ENCODE measurements around the gene ATAD3A. TPM values are rescaled to one million over a fixed set of nuclear protein-coding genes. Genes with fewer than 3 reads are reported as not detected.

ATAD3A gene
- total and polyA plus RNA-seq, 2 donors (not counting 1 experiment from before 2014, with no cell fraction given): 12.5 to 18.0 TPM

- Histone ChIP-seq H3K27ac (ENCODE audit: insufficient read depth, low read length) (peak overlapping the region; percentile 0), H4K20me1 (ENCODE audit: control insufficient read depth, extremely low read depth, insufficient read depth, low read length) (no peaks in the 10 kb centered on the region), H3K27me3 (ENCODE audit: control insufficient read depth, insufficient read depth, low read length) (no peaks in the 10 kb centered on the region), H3K4me2 (ENCODE audit: extremely low read depth, insufficient read depth, low read length) (no peak overlapping the region), H3K79me2 (ENCODE audit: control insufficient read depth, insufficient read depth, low read length) (peaks cover 28% of the 10 kb centered on the region), H2AFZ (ENCODE audit: low read length) (no peak overlapping the region), H3K9me3 (ENCODE audit: control insufficient read depth, insufficient read depth, low read depth, low read length) (no peaks in the 10 kb centered on the region), H3K4me3 (replicated peaks in 1 of 4; ENCODE audit: control extremely low read depth in 1 of 4, insufficient read depth in 1 of 4, low read depth in 3 of 4, low read length in 4 of 4) (no peak overlapping the region), H3K9ac (ENCODE audit: insufficient read depth, low read length) (peak overlapping the region; percentile 7), H3K36me3 (ENCODE audit: control insufficient read depth, insufficient read depth, low read length) (peaks cover 8% of the 10 kb centered on the region), H3K4me1 (ENCODE audit: control insufficient read depth, extremely low read depth, insufficient read depth, low read length) (peaks cover 21% of the 10 kb centered on the region)
- DNase-seq (ENCODE audit: low read depth in 2 of 2): peak in 1 of 2 donors; percentile 69
- no peak for TF ChIP-seq EZH2 (IDR thresholded peaks at IDR 0.05; ENCODE audit: low read length, missing control alignments)
- TF ChIP-seq CTCF (conservative IDR thresholded peaks at IDR 0.05 in 1 of 2, IDR thresholded peaks at IDR 0.05 in 1 of 2; ENCODE audit: low read depth in 1 of 2, low read length in 2 of 2): peak; percentile 58 to 63
Measured at GRCh38 chr1:1550591-1551432, 38.9 kb downstream of the ATAD3A start.

- Histone ChIP-seq H2AFZ (ENCODE audit: low read length) (no peak overlapping the region), H3K79me2 (ENCODE audit: control insufficient read depth, insufficient read depth, low read length) (peaks cover 29% of the 10 kb centered on the region), H3K9ac (ENCODE audit: insufficient read depth, low read length) (no peak overlapping the region), H3K9me3 (ENCODE audit: control insufficient read depth, insufficient read depth, low read depth, low read length) (no peaks in the 10 kb centered on the region), H3K27me3 (ENCODE audit: control insufficient read depth, insufficient read depth, low read length) (no peaks in the 10 kb centered on the region), H3K4me2 (ENCODE audit: extremely low read depth, insufficient read depth, low read length) (no peak overlapping the region), H3K27ac (ENCODE audit: insufficient read depth, low read length) (no peak overlapping the region), H3K36me3 (ENCODE audit: control insufficient read depth, insufficient read depth, low read length) (peaks cover 8% of the 10 kb centered on the region), H3K4me1 (ENCODE audit: control insufficient read depth, extremely low read depth, insufficient read depth, low read length) (peaks cover 21% of the 10 kb centered on the region), H3K4me3 (replicated peaks in 1 of 4; ENCODE audit: control extremely low read depth in 1 of 4, insufficient read depth in 1 of 4, low read depth in 3 of 4, low read length in 4 of 4) (no peak overlapping the region), H4K20me1 (ENCODE audit: control insufficient read depth, extremely low read depth, insufficient read depth, low read length) (no peaks in the 10 kb centered on the region)
- no peak for DNase-seq (ENCODE audit: low read depth in 2 of 2)
- TF ChIP-seq EZH2 (IDR thresholded peaks at IDR 0.05; ENCODE audit: low read length, missing control alignments) (no peak), CTCF (conservative IDR thresholded peaks at IDR 0.05 in 1 of 2, IDR thresholded peaks at IDR 0.05 in 1 of 2; ENCODE audit: low read depth in 1 of 2, low read length in 2 of 2) (no peak)
Measured at GRCh38 chr1:1551524-1552262, 39.7 kb downstream of the ATAD3A start.

GRCh38 chr1:1552263-1552639 lies 40.3 kb downstream of the ATAD3A start:
- peaks cover 21% of the 10 kb centered on the region for H3K4me1 ChIP-seq (ENCODE audit: control insufficient read depth, extremely low read depth, insufficient read depth, low read length)
- peaks cover 29% of the 10 kb centered on the region for H3K79me2 ChIP-seq (ENCODE audit: control insufficient read depth, insufficient read depth, low read length)
- H3K9ac ChIP-seq (ENCODE audit: insufficient read depth, low read length): no peak overlapping the region
- H3K36me3 ChIP-seq (ENCODE audit: control insufficient read depth, insufficient read depth, low read length): peaks cover 6% of the 10 kb centered on the region
- H3K27ac ChIP-seq (ENCODE audit: insufficient read depth, low read length): no peak overlapping the region
- H3K9me3 ChIP-seq (ENCODE audit: control insufficient read depth, insufficient read depth, low read depth, low read length): no peaks in the 10 kb centered on the region
- DNase-seq (ENCODE audit: low read depth in 2 of 2): no peak
- TF ChIP-seq EZH2 (IDR thresholded peaks at IDR 0.05; ENCODE audit: low read length, missing control alignments) (no peak), CTCF (conservative IDR thresholded peaks at IDR 0.05 in 1 of 2, IDR thresholded peaks at IDR 0.05 in 1 of 2; ENCODE audit: low read depth in 1 of 2, low read length in 2 of 2) (no peak)
- H2AFZ ChIP-seq (ENCODE audit: low read length): no peak overlapping the region
- H3K4me2 ChIP-seq (ENCODE audit: extremely low read depth, insufficient read depth, low read length): no peak overlapping the region
- H3K27me3 ChIP-seq (ENCODE audit: control insufficient read depth, insufficient read depth, low read length): no peaks in the 10 kb centered on the region
- no peak overlapping the region for H3K4me3 ChIP-seq (replicated peaks in 1 of 4; ENCODE audit: control extremely low read depth in 1 of 4, insufficient read depth in 1 of 4, low read depth in 3 of 4, low read length in 4 of 4)
- no peaks in the 10 kb centered on the region for H4K20me1 ChIP-seq (ENCODE audit: control insufficient read depth, extremely low read depth, insufficient read depth, low read length)

All from fibroblast of lung (primary cell).